ENCODE data around the gene AJAP1.

DNA sequence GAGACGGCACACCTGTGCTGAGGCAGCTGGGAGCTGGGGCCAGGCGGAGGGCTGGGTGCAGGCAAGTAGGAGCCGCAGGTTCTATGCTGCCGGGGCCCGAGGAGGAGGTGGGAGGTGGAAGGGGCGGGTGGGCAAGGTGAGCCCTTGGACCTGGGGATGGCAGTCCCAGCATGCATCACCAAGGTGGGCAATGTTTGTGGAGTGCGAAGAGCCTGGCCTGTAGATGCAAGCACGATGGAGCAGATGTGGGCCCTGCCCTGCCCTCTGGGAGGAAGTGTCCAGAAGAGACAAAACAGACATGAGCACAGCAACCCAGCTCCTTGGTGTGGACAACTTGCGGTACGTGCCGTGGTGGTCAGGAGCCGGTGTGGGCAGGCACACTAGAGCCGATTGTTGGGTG is 28.3 kb upstream of the AJAP1 start:
- TF ChIP-seq TAF1 (IDR thresholded peaks at IDR 0.05; ENCODE audit: borderline replicate concordance, low read depth, low read length) (no peak), POLR2A (IDR thresholded peaks at IDR 0.05; ENCODE audit: low read depth, low read length) (no peak), POLR2AphosphoS5 (IDR thresholded peaks at IDR 0.05; ENCODE audit: low read depth, low read length) (no peak)

Data from GM12892 (cell line).